LoVo (cell line): ENCODE data around the gene TMEM167A.

ENCODE experiments used
- DNase-seq: peaks from one replicate; pipeline ENCODE4 v3.0.0-alpha.2; 2016; ENCODE audit warnings: low spot score

The TMEM167A gene

GRCh38 chr5:83035373-83036100 is 41.7 kb downstream of the TMEM167A start:
- DNase-seq = no peak

DNA sequence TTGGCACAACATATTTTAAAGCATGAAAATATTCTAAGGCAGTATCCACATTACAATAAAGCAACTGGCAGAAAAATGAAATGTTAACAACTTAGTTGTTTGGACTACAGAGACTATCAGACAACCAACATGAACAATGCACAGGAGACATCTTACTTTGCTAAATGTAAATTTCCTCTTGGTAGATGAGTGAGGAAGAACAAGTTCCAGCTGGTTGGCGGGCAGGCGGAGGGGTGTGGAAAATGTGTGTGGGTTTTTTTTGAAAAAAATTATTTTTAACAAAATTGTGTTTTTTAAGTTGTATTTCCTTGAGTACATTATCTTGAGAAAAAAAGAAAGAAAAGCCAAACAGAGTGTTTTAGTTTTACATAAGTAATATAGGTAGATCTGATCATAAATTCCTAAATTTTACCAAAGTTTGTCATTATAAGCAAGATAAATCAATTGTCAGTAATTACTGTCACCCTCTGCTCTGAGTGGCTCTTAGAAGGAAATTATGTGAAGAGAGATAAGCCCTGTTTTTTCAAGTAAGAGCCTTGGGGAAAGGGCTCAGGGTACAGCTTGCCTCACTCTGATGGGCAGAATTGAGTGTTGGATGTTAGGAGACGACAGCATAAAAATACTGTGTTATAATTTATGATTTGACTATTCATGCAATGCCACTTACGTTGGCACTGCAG is 42.5 kb downstream of the TMEM167A start:
- DNase-seq = no peak

GRCh38 chr5:83034036-83034435 is 43.2 kb downstream of the TMEM167A start:
- no peak for DNase-seq

GRCh38 chr5:83031381-83031780 is 45.8 kb downstream of the TMEM167A start:
- no peak for DNase-seq

- no peak for DNase-seq
Observed at GRCh38 chr5:83029912-83030311, 47.3 kb downstream of the TMEM167A start.

- no peak for DNase-seq
Observed at GRCh38 chr5:83026930-83027687, 50.1 kb downstream of the TMEM167A start.

DNA sequence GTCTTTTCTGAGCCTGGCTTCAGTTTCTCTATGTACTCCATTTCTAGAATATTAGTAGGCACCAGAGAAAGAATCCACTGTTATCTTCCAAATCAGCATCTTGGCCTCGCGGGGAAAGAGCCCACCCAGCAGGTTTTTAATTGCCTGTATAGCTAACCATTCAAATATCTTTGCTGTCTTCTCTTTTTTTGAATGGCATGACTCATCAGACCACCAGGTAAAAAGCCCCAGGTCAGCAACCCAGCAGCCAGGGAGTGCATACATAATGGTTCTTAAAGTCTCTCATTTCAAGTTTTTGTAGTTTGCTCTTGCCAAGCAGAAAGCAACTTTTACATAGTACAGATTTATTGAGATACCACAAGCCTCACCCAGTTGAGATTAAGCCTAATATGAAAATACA is 50.7 kb downstream of the TMEM167A start:
- DNase-seq = no peak

GRCh38 chr5:83025690-83026478 is 51.3 kb downstream of the TMEM167A start:
- no peak for DNase-seq

DNA sequence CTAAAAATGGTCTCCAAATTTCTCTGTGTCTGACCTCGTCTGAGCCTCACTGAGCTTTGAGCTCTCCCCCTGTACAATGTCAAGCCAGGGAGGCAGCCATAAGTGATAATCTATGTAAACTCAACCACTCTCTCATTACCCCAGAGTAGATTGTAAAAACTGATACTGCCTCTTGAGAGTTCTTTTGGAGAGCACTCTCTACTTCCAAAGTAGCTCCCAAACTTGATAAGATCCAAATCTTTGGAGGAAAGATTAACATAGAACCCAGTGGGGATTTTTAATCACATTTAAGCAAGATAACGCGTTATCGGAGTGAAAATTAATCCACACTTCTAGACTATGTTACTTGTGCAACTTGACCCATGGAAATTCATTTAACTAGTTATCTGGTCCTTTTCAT is 54.9 kb downstream of the TMEM167A start:
- DNase-seq = no peak

- no peak for DNase-seq
Observed at GRCh38 chr5:83015676-83016075, 61.5 kb downstream of the TMEM167A start.

GRCh38 chr5:83011985-83012384 is 65.2 kb downstream of the TMEM167A start:
- no peak for DNase-seq

- no peak for DNase-seq
Observed at GRCh38 chr5:83009408-83009807, 67.8 kb downstream of the TMEM167A start.

GRCh38 chr5:83007755-83008154 is 69.4 kb downstream of the TMEM167A start:
- DNase-seq = no peak

GRCh38 chr5:83006683-83007283 is 70.4 kb downstream of the TMEM167A start:
- no peak for DNase-seq

DNA sequence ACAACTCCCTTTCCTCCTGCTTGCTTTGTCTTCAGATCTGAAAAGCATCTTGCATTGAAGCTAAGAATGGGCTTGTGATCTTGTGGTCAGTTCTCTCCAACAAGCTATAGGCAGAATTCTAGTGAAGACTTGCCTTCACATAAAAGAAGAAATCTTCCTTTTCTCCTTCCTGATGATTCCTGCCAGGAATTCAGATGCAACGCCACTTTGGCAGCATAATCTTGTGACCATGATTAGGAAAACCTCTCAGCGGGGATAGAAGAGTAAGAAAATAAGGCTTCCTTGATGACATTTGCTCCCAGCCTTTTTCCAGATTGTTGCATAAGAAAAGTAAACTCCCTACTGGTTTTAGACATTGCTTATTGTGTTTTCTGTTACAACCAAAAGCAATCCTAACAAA is 73.4 kb downstream of the TMEM167A start:
- no peak for DNase-seq
